ENCODE data around the gene ZKSCAN7.

GRCh38 chr3:44555723-44556122 lies 730 bp downstream of the ZKSCAN7 start:
- TF ChIP-seq, protein P1, sequence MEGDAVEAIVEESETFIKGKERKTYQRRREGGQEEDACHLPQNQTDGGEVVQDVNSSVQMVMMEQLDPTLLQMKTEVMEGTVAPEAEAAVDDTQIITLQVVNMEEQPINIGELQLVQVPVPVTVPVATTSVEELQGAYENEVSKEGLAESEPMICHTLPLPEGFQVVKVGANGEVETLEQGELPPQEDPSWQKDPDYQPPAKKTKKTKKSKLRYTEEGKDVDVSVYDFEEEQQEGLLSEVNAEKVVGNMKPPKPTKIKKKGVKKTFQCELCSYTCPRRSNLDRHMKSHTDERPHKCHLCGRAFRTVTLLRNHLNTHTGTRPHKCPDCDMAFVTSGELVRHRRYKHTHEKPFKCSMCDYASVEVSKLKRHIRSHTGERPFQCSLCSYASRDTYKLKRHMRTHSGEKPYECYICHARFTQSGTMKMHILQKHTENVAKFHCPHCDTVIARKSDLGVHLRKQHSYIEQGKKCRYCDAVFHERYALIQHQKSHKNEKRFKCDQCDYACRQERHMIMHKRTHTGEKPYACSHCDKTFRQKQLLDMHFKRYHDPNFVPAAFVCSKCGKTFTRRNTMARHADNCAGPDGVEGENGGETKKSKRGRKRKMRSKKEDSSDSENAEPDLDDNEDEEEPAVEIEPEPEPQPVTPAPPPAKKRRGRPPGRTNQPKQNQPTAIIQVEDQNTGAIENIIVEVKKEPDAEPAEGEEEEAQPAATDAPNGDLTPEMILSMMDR (conservative IDR thresholded peaks at IDR 0.05 in 1 of 2, IDR thresholded peaks at IDR 0.05 in 1 of 2; ENCODE audit: low read depth in 1 of 2, low read length in 2 of 2): no peak
- no peak for TF ChIP-seq EZH2 (IDR thresholded peaks at IDR 0.05; ENCODE audit: low read length, missing control alignments)

All from fibroblast of lung (primary cell).